Body of pancreas (tissue), 4 donors: ENCODE results near the gene PYGO2.

ENCODE experiments used
- POLR2A ChIP-seq, 3 donors: fragments of 450-650 bp; IDR thresholded peaks; one replicate each; pipeline ENCODE4 v1.6.1; 2016; ENCODE audit warnings: antibody characterized with exemption in 3 of 3, mild to moderate bottlenecking in 2 of 3
- TF ChIP-seq, protein P1 (sequence below), 7 experiments: fragments of 450-650 bp in 4 of 7; fragments of 200-600 bp in 3 of 7; sonication (generic) in 3 of 7; IDR thresholded peaks; one replicate each; pipeline ENCODE4 v1.5.1; 2016 to 2019; ENCODE audit warnings: antibody characterized with exemption in 7 of 7

DNA sequence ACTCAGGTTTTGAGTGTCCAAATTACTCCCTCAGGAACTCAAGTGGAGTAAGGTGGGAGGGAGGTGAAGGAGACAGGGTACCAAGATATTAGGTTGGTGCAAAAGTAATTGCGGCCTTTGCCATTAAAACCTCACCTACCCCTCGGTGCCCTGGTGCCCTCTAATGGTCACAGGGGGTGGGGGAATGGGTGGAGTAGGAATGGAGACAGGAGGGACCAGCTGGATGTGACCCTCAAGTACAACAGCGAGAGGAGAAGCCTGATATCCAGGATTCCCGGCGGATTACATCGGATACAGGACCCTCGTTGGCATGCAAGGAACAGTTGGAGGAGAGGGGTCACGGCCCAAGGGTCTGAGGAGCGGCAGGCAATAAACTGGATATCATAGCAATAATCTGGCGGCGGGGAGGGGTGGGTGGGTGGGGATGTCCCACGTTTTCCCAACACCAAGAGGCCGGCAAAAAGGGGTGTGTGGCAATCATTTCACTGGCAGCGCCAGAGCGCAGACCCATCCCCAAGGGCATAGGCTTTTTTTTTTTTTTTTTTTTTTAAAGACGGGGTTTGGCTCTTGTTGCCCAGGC lies 36.7 kb upstream of the PYGO2 start:
- TF ChIP-seq, protein P1, sequence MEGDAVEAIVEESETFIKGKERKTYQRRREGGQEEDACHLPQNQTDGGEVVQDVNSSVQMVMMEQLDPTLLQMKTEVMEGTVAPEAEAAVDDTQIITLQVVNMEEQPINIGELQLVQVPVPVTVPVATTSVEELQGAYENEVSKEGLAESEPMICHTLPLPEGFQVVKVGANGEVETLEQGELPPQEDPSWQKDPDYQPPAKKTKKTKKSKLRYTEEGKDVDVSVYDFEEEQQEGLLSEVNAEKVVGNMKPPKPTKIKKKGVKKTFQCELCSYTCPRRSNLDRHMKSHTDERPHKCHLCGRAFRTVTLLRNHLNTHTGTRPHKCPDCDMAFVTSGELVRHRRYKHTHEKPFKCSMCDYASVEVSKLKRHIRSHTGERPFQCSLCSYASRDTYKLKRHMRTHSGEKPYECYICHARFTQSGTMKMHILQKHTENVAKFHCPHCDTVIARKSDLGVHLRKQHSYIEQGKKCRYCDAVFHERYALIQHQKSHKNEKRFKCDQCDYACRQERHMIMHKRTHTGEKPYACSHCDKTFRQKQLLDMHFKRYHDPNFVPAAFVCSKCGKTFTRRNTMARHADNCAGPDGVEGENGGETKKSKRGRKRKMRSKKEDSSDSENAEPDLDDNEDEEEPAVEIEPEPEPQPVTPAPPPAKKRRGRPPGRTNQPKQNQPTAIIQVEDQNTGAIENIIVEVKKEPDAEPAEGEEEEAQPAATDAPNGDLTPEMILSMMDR (IDR thresholded peaks at IDR 0.05) = peak in 1 of 7 experiments; percentile 18
- no peak for TF ChIP-seq POLR2A (IDR thresholded peaks at IDR 0.05)
